Daoy (cell line): ENCODE measurements around the gene SHISA7. TPM values are rescaled to one million over a fixed set of nuclear protein-coding genes. Genes with fewer than 3 reads are reported as not detected.
A peak's percentile ranks its signal among the peaks of the same experiment; 100 is the strongest.
"Not testable (repeated sequence)": the region's sequence is repeated elsewhere in the genome, so short reads cannot be mapped to it uniquely, and the experiment has no call there.

Experiments used
- DNase-seq: peaks from one replicate; pipeline ENCODE4 v3.0.0-alpha.2; 2015; ENCODE audit warnings: low read depth
- total RNA-seq: library from RNA; depleted of rRNA; stranded (reverse); fragments of >200 nt; shearing (Covaris generic); gene quantifications from 2 replicates; pipeline ENCODE4 v1.2.3, GENCODE V29; 2014

SHISA7 gene
- total RNA-seq, 1 experiment from 2014 or later, result not detected

GRCh38 chr19:55419624-55420236 is 23.4 kb downstream of the SHISA7 start:
- DNase-seq, result no peak

GRCh38 chr19:55419103-55419502 is 24.0 kb downstream of the SHISA7 start:
- no peak for DNase-seq

- peak; percentile 78 for DNase-seq
These were observed 24.9 kb downstream of the SHISA7 start for GRCh38 chr19:55418185-55418584.

- DNase-seq, result no peak
These were observed 32.9 kb downstream of the SHISA7 start for GRCh38 chr19:55410168-55410567.

- DNase-seq, result not testable (repeated sequence)
These were observed 33.9 kb downstream of the SHISA7 start for GRCh38 chr19:55409179-55409578.

GRCh38 chr19:55408533-55408872 is 34.6 kb downstream of the SHISA7 start:
- no peak for DNase-seq

- peak; percentile 99 for DNase-seq
These were observed 35.1 kb downstream of the SHISA7 start for GRCh38 chr19:55407800-55408532.

GRCh38 chr19:55407550-55407799 is 35.6 kb downstream of the SHISA7 start, which contains the start of gene UBE2S:
Gene UBE2S, minus strand, starts transcription at chr19:55407788. Its CDS starts 199 bp downstream, at chr19:55407589.
- DNase-seq, result not testable (repeated sequence)

- DNase-seq, result peak; percentile 37
These were observed 36.1 kb downstream of the SHISA7 start for GRCh38 chr19:55406826-55407549.

GRCh38 chr19:55406091-55406825 is 36.8 kb downstream of the SHISA7 start:
- DNase-seq, result no peak

- DNase-seq, result no peak
These were observed 37.5 kb downstream of the SHISA7 start for GRCh38 chr19:55405638-55406037.

GRCh38 chr19:55402509-55402908 is 40.6 kb downstream of the SHISA7 start:
- DNase-seq, result no peak

- not testable (repeated sequence) for DNase-seq
These were observed 41.7 kb downstream of the SHISA7 start for GRCh38 chr19:55401390-55401789.

- DNase-seq, result no peak
These were observed 42.6 kb downstream of the SHISA7 start for GRCh38 chr19:55400281-55401087.

GRCh38 chr19:55398200-55398925 is 44.7 kb downstream of the SHISA7 start:
- DNase-seq, result no peak

- DNase-seq, result no peak
These were observed 50.0 kb downstream of the SHISA7 start for GRCh38 chr19:55392820-55393761.

- DNase-seq, result peak; percentile 46
These were observed 51.1 kb downstream of the SHISA7 start for GRCh38 chr19:55391702-55392615.

GRCh38 chr19:55391191-55391670 is 51.9 kb downstream of the SHISA7 start:
- DNase-seq, result peak; percentile 34
